NCI-H187 (cell line): ENCODE measurements around the gene SEC61A1.

Source experiments
- DNase-seq, 2 experiments: peaks; one replicate each; lab custom pipeline; 2025; lab: John Stamatoyannopoulos, UW

Gene SEC61A1

GRCh38 chr3:128078322-128078721 is 26.1 kb downstream of the SEC61A1 start:
- peak; percentile 46 to 81 for DNase-seq

- no peak for DNase-seq
These were observed 26.6 kb downstream of the SEC61A1 start for GRCh38 chr3:128078875-128079274.

GRCh38 chr3:128079823-128080222 is 27.6 kb downstream of the SEC61A1 start:
- DNase-seq, result no peak

- DNase-seq, result no peak
These were observed 28.3 kb downstream of the SEC61A1 start for GRCh38 chr3:128080323-128081080.

- DNase-seq, result no peak
These were observed 29.0 kb downstream of the SEC61A1 start for GRCh38 chr3:128081226-128081625.

GRCh38 chr3:128081846-128082245 is 29.6 kb downstream of the SEC61A1 start:
- DNase-seq, result no peak

GRCh38 chr3:128082546-128082945 is 30.3 kb downstream of the SEC61A1 start:
- no peak for DNase-seq

- DNase-seq, result no peak
These were observed 31.2 kb downstream of the SEC61A1 start for GRCh38 chr3:128083396-128083795.

- no peak for DNase-seq
These were observed 31.9 kb downstream of the SEC61A1 start for GRCh38 chr3:128083980-128084674.

GRCh38 chr3:128084675-128085021 is 32.4 kb downstream of the SEC61A1 start:
- no peak for DNase-seq

- no peak for DNase-seq
These were observed 36.9 kb downstream of the SEC61A1 start for GRCh38 chr3:128089135-128089534.

GRCh38 chr3:128091586-128091985 is 39.3 kb downstream of the SEC61A1 start:
- no peak for DNase-seq

GRCh38 chr3:128094295-128095151 is 42.3 kb downstream of the SEC61A1 start:
- no peak for DNase-seq

- peak; percentile 9 to 11 for DNase-seq
These were observed 43.0 kb downstream of the SEC61A1 start for GRCh38 chr3:128095222-128095703.

GRCh38 chr3:128098234-128098633 is 46.0 kb downstream of the SEC61A1 start:
- no peak for DNase-seq

GRCh38 chr3:128100161-128100560 is 47.9 kb downstream of the SEC61A1 start:
- DNase-seq, result no peak

GRCh38 chr3:128100638-128101037 is 48.4 kb downstream of the SEC61A1 start:
- no peak for DNase-seq

GRCh38 chr3:128103136-128103676 is 51.0 kb downstream of the SEC61A1 start:
- DNase-seq, result no peak

GRCh38 chr3:128107834-128108233 is 55.6 kb downstream of the SEC61A1 start:
- DNase-seq, result no peak

- DNase-seq, result no peak
These were observed 58.9 kb downstream of the SEC61A1 start for GRCh38 chr3:128111147-128111546.

- DNase-seq, result no peak
These were observed 60.2 kb downstream of the SEC61A1 start for GRCh38 chr3:128112357-128112968.
